Transverse colon (tissue), 4 donors: ENCODE measurements around the gene ZNF677. TPM values are rescaled to one million over a fixed set of nuclear protein-coding genes. Genes with fewer than 3 reads are reported as not detected.
"Not testable (repeated sequence)": the region's sequence is repeated elsewhere in the genome, so short reads cannot be mapped to it uniquely, and the experiment has no call there.

Source experiments
- DNase-seq: peaks from one replicate; pipeline ENCODE4 v3.0.0-alpha.2; 2019
- H3K27ac ChIP-seq, 4 donors: fragments of 200-600 bp; sonication (generic); 2 replicates each; pipeline ENCODE4 v1.5.1; 2016 to 2018; ENCODE audit warnings: inconsistent platforms in 4 of 4
- H3K27me3 ChIP-seq: fragments of 200-600 bp; sonication (generic); 2 replicates; pipeline ENCODE4 v1.5.1; 2017; ENCODE audit warnings: inconsistent platforms
- H3K36me3 ChIP-seq, 4 donors: fragments of 200-600 bp; sonication (generic); 2 replicates each; pipeline ENCODE4 v1.5.1; 2017 to 2019; ENCODE audit warnings: inconsistent platforms in 4 of 4
- H3K4me1 ChIP-seq, 4 donors: fragments of 200-600 bp; sonication (generic); 2 replicates each; pipeline ENCODE4 v1.5.1; 2017 to 2020; ENCODE audit warnings: inconsistent platforms in 4 of 4
- H3K4me3 ChIP-seq, 4 donors: fragments of 200-600 bp; sonication (generic); 1 replicate in 1 of 4; 2 replicates in 3 of 4; pipeline versions ENCODE4 v1.5.1 to v1.6.1; 2017 to 2019; ENCODE audit warnings: inconsistent platforms in 4 of 4
- H3K9me3 ChIP-seq, 2 donors: fragments of 200-600 bp; sonication (generic); 2 replicates each; pipeline ENCODE4 v1.5.1; 2017 to 2019; ENCODE audit warnings: inconsistent platforms in 2 of 2
- EP300 ChIP-seq: sonication (generic); formaldehyde crosslinking; IDR thresholded peaks from one replicate; pipeline ENCODE4 v1.6.1; 2017; ENCODE audit warnings: antibody characterized with exemption, low read depth
- POLR2A ChIP-seq: fragments of 450-650 bp; IDR thresholded peaks from one replicate; pipeline ENCODE4 v1.6.1; 2016; ENCODE audit warnings: antibody characterized with exemption, mild to moderate bottlenecking, moderate library complexity
- POLR2AphosphoS5 ChIP-seq, 3 donors: sonication (generic); formaldehyde crosslinking; IDR thresholded peaks; one replicate each; pipeline ENCODE4 v1.6.1; 2016; ENCODE audit warnings: antibody characterized with exemption in 3 of 3
- WGBS, 2 donors: methylation state at CpG; one replicate each; pipeline ENCODE4 v1.1.5; 2018; ENCODE audit warnings: low coverage in 1 of 2; 5-methylcytosine and 5-hydroxymethylcytosine counted together
- in situ Hi-C, 4 donors: fragments of 200-750 bp; cut with MboI; loops; one replicate each; pipeline versions ENCODE4 v1.15.0 to v1.15.1; 2017; ENCODE audit warnings: low sequenced_read_pairs in 3 of 4, low pct_ligation_motif_present in 1 of 4, low pct_unique_long_range_greater_than_20kb in 1 of 4
- intact Hi-C: fragments of 100-400 bp; cut with DNase I; formaldehyde crosslinking; loops from one replicate; pipeline ENCODE4 v1.15.1; 2023; ENCODE audit warnings: low total_unique reads
- total RNA-seq, 4 donors: library from RNA; depleted of rRNA; stranded (reverse); fragments of >200 nt; gene quantifications; one replicate each; pipeline ENCODE4 v1.1.0, GENCODE V29; 2016
- TF ChIP-seq, protein P1 (sequence below), 5 experiments: fragments of 200-600 bp in 3 of 5; fragments of 450-650 bp in 2 of 5; sonication (generic) in 3 of 5; IDR thresholded peaks; 1 replicate in 2 of 5; 2 replicates in 3 of 5; pipeline ENCODE4 v1.5.1; 2016 to 2017; ENCODE audit warnings: antibody characterized with exemption in 5 of 5, inconsistent platforms in 3 of 5, mild to moderate bottlenecking in 2 of 5, moderate library complexity in 1 of 5

The ZNF677 gene
- total RNA-seq, 4 donors from 2014 or later = 3.4 to 9.7 (median 6.7) TPM

DNA sequence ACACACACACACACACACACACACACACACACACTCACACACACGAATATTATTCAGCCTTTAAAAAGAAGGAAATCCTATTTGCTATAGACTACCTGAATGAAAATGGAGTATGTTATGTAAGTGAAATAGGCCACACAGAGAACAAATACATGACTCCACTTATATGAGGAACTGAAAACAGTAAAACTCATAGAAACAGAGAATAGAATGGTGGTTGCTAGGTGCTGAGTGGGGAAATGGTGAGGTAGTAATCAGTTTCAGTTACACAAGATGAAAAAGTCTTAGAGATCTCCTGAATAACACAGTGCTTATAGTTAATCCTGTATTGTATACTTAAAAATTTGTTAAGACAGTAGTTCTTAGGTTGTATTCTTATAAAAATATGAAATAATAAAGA is 8.2 kb downstream of the ZNF677 start:
- in situ Hi-C loops (no loop called here), intact Hi-C loops (no loop called here)
- H3K27me3 ChIP-seq = no peaks in the 10 kb centered on the region
- H3K4me3 ChIP-seq = no peak overlapping the region
- WGBS, 2 donors = 58 to 100% methylated on average over 1 of the region's 1 CpG
- no peak overlapping the region for H3K27ac ChIP-seq
- DNase-seq = no peak
- no peaks in the 10 kb centered on the region for H3K4me1 ChIP-seq
- peaks cover 0 to 57% (median 26%) of the 10 kb centered on the region in 4 donors for H3K36me3 ChIP-seq
- peaks cover 70 to 72% of the 10 kb centered on the region in 2 donors for H3K9me3 ChIP-seq
- TF ChIP-seq EP300 (no peak), POLR2A (no peak), POLR2AphosphoS5 (IDR thresholded peaks at IDR 0.05) (no peak)
- TF ChIP-seq, protein P1, sequence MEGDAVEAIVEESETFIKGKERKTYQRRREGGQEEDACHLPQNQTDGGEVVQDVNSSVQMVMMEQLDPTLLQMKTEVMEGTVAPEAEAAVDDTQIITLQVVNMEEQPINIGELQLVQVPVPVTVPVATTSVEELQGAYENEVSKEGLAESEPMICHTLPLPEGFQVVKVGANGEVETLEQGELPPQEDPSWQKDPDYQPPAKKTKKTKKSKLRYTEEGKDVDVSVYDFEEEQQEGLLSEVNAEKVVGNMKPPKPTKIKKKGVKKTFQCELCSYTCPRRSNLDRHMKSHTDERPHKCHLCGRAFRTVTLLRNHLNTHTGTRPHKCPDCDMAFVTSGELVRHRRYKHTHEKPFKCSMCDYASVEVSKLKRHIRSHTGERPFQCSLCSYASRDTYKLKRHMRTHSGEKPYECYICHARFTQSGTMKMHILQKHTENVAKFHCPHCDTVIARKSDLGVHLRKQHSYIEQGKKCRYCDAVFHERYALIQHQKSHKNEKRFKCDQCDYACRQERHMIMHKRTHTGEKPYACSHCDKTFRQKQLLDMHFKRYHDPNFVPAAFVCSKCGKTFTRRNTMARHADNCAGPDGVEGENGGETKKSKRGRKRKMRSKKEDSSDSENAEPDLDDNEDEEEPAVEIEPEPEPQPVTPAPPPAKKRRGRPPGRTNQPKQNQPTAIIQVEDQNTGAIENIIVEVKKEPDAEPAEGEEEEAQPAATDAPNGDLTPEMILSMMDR (IDR thresholded peaks at IDR 0.05) = no peak

DNA sequence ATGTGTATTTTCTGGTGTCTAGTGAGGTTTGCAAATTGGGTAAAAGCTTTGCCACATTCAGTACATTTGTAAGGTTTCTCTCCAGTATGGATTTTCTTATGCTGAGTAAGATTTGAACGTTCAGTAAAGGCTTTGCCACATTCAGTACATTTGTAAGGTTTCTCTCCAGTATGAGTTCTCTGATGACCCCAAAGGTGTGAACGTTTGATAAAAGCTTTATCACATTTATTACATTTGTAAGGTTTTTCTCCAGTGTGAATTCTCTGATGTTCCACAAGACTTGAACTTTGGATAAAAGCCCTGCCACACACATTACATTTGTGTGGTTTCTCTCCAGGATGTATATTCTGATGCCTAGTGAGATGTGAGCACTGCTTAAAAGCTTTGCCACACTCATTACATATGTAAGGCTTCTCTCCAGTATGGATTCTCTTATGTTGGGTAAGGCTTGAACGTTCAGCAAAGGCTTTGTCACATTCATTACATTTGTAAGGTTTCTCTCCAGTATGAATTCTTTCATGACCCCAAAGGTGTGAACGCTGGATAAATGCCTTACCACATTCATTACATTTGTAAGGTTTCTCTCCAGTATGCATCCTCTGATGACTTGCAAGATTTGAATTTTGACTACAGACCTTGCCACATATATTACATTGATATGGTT is 17.4 kb downstream of the ZNF677 start:
- 82 to 85% methylated on average over 4 of the region's 4 CpGs for WGBS, 2 donors
- DNase-seq = no peak

DNA sequence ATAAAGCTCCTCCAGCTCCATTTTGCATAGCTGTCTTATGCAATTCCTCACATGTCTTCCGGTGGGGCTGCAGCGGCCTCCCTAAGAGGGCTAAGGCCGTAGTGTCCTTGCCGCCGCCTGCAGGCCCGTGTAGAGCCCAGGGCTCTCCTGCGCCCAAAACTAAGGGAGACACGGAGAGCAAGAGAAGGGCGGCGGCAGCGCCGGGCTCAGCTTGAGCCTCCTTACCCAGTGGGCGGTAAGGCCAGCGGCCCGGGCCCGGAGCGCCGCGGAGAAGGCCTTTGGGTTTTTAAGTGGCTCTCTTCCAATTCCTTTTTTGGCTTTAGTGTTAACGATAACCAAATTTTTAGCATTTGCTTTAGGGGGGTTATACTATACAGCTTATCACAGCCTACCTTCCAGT is 30.1 kb downstream of the ZNF677 start:
- no peaks in the 10 kb centered on the region for H3K4me1 ChIP-seq
- no peak overlapping the region for H3K4me3 ChIP-seq
- intact Hi-C loops = no loop called here
- in situ Hi-C loops = no loop called here
- 97 to 100% methylated on average over 5 to 19 of the region's 20 CpGs for WGBS, 2 donors
- H3K36me3 ChIP-seq = no peaks in the 10 kb centered on the region
- no peak for DNase-seq
- no peak overlapping the region for H3K27ac ChIP-seq
- peaks cover 51 to 59% of the 10 kb centered on the region in 2 donors for H3K9me3 ChIP-seq
- no peaks in the 10 kb centered on the region for H3K27me3 ChIP-seq
- TF ChIP-seq POLR2A (no peak), POLR2AphosphoS5 (IDR thresholded peaks at IDR 0.05) (no peak), EP300 (no peak)
- TF ChIP-seq, protein P1 (IDR thresholded peaks at IDR 0.05) = no peak

More for the DNA sequence above, 17.4 kb downstream of the ZNF677 start:
- Histone ChIP-seq H3K27me3 (no peaks in the 10 kb centered on the region), H3K4me1 (no peaks in the 10 kb centered on the region), H3K36me3 (peaks cover 0 to 51% (median 26%) of the 10 kb centered on the region in 4 donors), H3K4me3 (no peak overlapping the region), H3K9me3 (peaks cover 74 to 97% of the 10 kb centered on the region in 2 donors), H3K27ac (no peak overlapping the region)
- TF ChIP-seq, protein P1 (IDR thresholded peaks at IDR 0.05) = no peak
- TF ChIP-seq EP300 (no peak), POLR2A (no peak), POLR2AphosphoS5 (IDR thresholded peaks at IDR 0.05) (no peak)
- in situ Hi-C loops = no loop called here
- intact Hi-C loops = no loop called here

DNA sequence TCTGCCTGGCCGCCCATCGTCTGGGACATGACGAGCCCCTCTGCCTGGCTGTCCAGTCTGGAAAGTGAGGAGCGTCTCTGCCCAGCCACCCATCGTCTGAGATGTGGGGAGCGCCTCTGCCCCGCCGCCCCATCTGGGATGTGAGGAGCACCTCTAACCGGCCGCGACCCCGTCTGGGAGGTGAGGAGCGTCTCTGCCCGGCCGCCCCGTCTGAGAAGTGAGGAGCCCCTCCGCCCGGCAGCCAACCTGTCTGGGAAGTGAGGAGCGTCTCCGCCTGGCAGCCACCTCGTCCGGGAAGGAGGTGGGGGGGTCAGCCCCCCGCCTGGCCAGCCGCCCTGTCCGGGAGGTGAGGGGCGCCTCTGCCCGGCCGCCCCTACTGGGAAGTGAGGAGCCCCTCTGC is 32.0 kb downstream of the ZNF677 start:
- intact Hi-C loops = not testable (repeated sequence)
- WGBS, 2 donors = 100% methylated on average over 3 of the region's 28 CpGs; no CpG with 5 or more reads in 1 of the 2 donors
- H3K9me3 ChIP-seq = peaks cover 59 to 65% of the 10 kb centered on the region in 2 donors

More for the DNA sequence above, 32.0 kb downstream of the ZNF677 start:
- H3K4me1 ChIP-seq, H3K4me3 ChIP-seq, H3K36me3 ChIP-seq, DNase-seq, H3K27me3 ChIP-seq, in situ Hi-C loops, H3K27ac ChIP-seq: not testable (repeated sequence)
